ENCODE data around the gene PPP1R14D. TPM values are rescaled to one million over a fixed set of nuclear protein-coding genes. Genes with fewer than 3 reads are reported as not detected.

The PPP1R14D gene, protein sequence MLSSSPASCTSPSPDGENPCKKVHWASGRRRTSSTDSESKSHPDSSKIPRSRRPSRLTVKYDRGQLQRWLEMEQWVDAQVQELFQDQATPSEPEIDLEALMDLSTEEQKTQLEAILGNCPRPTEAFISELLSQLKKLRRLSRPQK
- total RNA-seq: 100 to 1,000 TPM in 2 of 3 donors, 10 to 100 TPM in 1; 57.5 to 186 (median 154) TPM
- long read RNA-seq, donor 1, transcript PPP1R14D-202 (5 exons, 747 nt): minor isoform, 10 of 23 reads
- long read RNA-seq, donor 1, transcript PPP1R14D-201 (4 exons, 757 nt): major isoform, 12 of 23 reads
- long read RNA-seq, donor 1, partial matches to known transcripts: 0 of 23 reads
- long read RNA-seq, donor 1, other reads (novel, unspliced or antisense): 1 of 23 reads
- long read RNA-seq, donor 2, transcript PPP1R14D-202 (5 exons, 747 nt): minor isoform, 19 of 61 reads
- long read RNA-seq, donor 2, transcript PPP1R14D-201 (4 exons, 757 nt): major isoform, 34 of 61 reads
- long read RNA-seq, donor 2, partial matches to known transcripts: 1 of 61 reads
- long read RNA-seq, donor 2, other reads (novel, unspliced or antisense): 7 of 61 reads

DNA sequence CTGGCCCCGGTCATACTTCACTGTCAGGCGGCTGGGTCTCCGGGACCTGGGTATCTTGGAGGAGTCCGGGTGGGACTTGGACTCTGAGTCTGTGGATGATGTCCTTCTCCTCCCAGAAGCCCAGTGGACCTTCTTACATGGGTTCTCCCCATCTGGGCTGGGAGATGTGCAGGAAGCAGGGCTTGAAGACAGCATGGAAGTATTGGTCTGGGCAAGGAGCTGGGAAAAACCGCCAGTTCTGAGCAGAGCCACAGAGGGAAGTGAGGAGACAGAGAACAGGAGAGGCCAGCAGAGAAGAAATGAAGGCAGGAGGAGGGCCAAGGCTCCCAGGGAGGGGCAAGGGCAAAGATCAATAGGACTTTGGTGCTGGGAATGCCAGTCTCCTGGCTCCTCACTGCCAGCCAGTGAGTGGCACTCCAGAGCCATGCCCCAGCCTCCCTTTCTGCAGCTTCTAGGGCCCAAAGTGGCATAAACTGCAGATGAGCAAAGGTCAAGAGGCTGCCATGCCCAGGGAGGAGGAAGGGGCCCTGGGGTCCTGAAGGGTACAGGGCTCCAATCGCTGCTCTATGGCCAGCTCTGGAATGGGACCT, at the start of gene PPP1R14D:
TSS of gene PPP1R14D (minus strand) at position 262 of the 590 bp plus-strand sequence. CDS start at position 195, 67 bp downstream.
- Histone ChIP-seq H3K4me3 (peak within 1 kb of the TSS; percentile 39), H3K9me3 (no peaks in the 10 kb centered on the region), H3K4me1 (ENCODE audit: low read depth) (peaks cover 30% of the 10 kb centered on the region), H3K36me3 (ENCODE audit: low read depth) (no peaks in the 10 kb centered on the region)
- ATAC-seq: peak; percentile 88
- TF ChIP-seq, protein P1, sequence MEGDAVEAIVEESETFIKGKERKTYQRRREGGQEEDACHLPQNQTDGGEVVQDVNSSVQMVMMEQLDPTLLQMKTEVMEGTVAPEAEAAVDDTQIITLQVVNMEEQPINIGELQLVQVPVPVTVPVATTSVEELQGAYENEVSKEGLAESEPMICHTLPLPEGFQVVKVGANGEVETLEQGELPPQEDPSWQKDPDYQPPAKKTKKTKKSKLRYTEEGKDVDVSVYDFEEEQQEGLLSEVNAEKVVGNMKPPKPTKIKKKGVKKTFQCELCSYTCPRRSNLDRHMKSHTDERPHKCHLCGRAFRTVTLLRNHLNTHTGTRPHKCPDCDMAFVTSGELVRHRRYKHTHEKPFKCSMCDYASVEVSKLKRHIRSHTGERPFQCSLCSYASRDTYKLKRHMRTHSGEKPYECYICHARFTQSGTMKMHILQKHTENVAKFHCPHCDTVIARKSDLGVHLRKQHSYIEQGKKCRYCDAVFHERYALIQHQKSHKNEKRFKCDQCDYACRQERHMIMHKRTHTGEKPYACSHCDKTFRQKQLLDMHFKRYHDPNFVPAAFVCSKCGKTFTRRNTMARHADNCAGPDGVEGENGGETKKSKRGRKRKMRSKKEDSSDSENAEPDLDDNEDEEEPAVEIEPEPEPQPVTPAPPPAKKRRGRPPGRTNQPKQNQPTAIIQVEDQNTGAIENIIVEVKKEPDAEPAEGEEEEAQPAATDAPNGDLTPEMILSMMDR (IDR thresholded peaks at IDR 0.05): no peak
- intact Hi-C loops (cut with DNase I, micrococcal nuclease): no loop called here
- peak; percentile 87 to 90 (median 88) for DNase-seq

DNA sequence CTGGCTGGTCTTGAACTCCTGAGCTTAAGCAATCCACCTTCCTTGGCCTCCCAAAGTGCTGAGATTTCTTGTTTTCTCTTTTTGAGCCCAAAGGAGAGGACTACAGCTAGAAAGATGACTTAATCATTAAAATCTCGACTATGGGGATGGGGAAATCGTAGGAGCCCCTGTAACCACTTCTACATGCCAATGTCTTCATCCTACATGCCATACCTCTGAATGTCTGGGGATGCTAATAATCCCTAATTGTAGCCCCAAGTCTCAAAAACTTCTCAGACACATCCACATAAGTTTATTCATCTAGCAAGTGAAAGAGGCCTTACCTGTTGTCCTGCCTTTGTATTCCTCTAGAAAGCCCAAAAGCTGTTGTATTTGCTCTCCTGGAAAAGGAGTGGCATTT, 49.2 kb upstream of the PPP1R14D start:
- Histone ChIP-seq H3K9me3 (no peaks in the 10 kb centered on the region), H3K4me1 (ENCODE audit: low read depth) (peaks cover 21% of the 10 kb centered on the region), H3K4me3 (no peak overlapping the region), H3K36me3 (ENCODE audit: low read depth) (no peaks in the 10 kb centered on the region)
- intact Hi-C loops (cut with DNase I, micrococcal nuclease): no loop called here
- ATAC-seq (no peak), DNase-seq (no peak)
- TF ChIP-seq, protein P1 (IDR thresholded peaks at IDR 0.05): no peak

DNA sequence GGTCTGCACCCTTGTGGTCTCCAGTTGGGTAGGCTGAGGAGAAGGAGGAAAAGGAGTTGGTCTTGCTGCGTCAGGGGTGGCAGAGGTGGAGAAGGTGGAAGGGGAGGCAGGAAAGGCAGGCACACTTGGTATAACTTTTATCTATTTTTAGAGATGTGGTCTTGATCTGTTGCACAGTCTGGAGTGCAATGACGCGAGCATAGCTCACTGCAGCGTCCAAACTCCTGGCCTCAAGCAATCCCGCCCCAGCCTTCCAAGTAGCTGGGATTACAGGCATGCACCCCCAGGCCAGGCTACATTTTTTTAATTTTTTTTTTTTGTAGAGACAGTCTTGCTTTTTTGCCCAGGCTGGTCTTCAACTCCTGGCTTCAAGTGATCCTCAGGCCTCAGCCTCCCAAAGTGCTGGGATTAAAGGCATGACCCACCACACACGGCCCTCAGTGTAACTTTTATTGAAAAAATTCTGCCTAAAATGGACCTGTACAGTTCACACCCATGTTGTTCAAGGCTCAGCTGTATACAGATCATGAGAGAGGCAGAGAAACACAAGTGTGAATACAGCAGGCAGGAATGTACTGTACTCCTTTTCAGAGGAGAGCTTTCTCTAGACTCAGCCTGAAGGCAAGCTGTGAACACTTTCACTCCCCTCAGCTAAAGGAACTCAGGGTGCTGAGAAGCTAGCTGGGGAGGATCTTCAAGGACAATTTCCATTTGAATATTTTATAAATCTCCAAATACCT, 47.7 kb upstream of the PPP1R14D start:
- ATAC-seq: no peak
- intact Hi-C loops (cut with DNase I, micrococcal nuclease): no loop called here
- Histone ChIP-seq H3K9me3 (no peaks in the 10 kb centered on the region), H3K4me3 (no peak overlapping the region), H3K4me1 (ENCODE audit: low read depth) (peaks cover 27% of the 10 kb centered on the region), H3K36me3 (ENCODE audit: low read depth) (no peaks in the 10 kb centered on the region)
- TF ChIP-seq, protein P1 (IDR thresholded peaks at IDR 0.05): no peak
- DNase-seq: peak in 2 of 3 donors; percentile 14 to 28

DNA sequence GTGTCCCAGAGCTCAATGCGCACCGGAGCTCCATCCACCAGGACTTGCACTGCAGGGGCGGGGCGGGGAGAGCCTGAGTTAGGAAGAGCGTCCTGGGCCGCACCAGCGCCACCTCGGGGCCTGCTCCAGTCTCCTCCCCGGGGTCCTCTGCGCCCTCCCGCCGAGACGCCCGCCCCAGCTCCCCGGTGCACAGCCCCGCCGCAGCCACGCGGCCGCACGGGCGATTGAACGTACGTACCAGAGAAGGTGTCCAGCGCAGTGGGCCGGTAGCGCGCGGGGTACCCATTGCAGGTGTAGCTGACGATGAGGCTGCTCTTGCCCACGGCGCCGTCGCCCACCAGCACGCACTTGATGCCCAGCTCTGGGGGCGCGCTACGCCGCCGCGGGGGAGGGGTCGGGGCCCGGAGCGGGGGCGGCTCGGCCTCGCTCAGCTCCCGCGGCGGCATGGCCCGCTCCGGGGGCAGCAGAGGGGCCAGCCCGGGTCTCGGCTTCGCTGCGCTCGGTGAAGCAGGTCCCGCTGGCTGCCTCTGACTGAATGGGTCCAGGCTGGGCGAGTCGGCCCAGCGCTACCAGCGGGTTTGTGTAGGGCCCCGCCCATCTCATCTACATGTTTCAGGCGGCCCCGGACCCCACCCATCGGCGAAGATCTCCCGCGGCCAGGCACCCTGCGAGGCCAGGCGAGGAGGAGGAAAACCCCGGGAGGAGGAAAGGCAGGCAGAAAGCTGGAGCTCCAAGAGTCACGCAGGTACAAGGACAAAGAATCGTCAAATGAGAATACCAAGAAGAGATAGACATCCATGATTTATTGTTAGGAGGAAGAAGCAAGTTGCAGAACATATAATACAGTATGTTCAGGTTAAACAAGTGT, 45.4 kb upstream of the PPP1R14D start, which contains the start of gene RHOV:
TSS of gene RHOV (minus strand) at position 541 of the 868 bp plus-strand sequence. CDS start at position 446, 95 bp downstream.
- intact Hi-C loops (cut with DNase I, micrococcal nuclease): no loop called here
- TF ChIP-seq, protein P1 (IDR thresholded peaks at IDR 0.05): no peak

More for the DNA sequence above, 45.4 kb upstream of the PPP1R14D start, which contains the start of gene RHOV:
- Histone ChIP-seq H3K36me3 (ENCODE audit: low read depth) (no peaks in the 10 kb centered on the region), H3K4me3 (peak within 1 kb of the TSS; percentile 26), H3K4me1 (ENCODE audit: low read depth) (peaks cover 21% of the 10 kb centered on the region), H3K9me3 (no peaks in the 10 kb centered on the region)
- ATAC-seq: peak; percentile 87
- peak; percentile 87 to 89 (median 87) for DNase-seq
